Spinal cord (tissue), 10 donors: ENCODE measurements around the gene ZMIZ2. TPM values are rescaled to one million over a fixed set of nuclear protein-coding genes. Genes with fewer than 3 reads are reported as not detected.
A peak's percentile ranks its signal among the peaks of the same experiment; 100 is the strongest.
"Not testable (repeated sequence)": the region's sequence is repeated elsewhere in the genome, so short reads cannot be mapped to it uniquely, and the experiment has no call there.

ENCODE experiments used
- DNase-seq, 6 donors: peaks; one replicate each; pipeline versions ENCODE4 v3.0.0 to v3.0.0-alpha.2; 2013 to 2015; ENCODE audit warnings: low spot score in 6 of 6, low read depth in 4 of 6
- H3K27ac ChIP-seq: one replicate; pipeline ENCODE4 v1.5.1; 2013; ENCODE audit warnings: low read depth, low read length, control low read depth
- H3K27me3 ChIP-seq: one replicate; pipeline ENCODE4 v1.6.1; 2013; ENCODE audit warnings: low read length; ENCODE audit not compliant: control insufficient read depth, insufficient read depth
- H3K36me3 ChIP-seq: one replicate; pipeline ENCODE4 v1.6.1; 2013; ENCODE audit warnings: low read length; ENCODE audit not compliant: control insufficient read depth, insufficient read depth
- H3K4me1 ChIP-seq: one replicate; pipeline ENCODE4 v1.6.1; 2013; ENCODE audit warnings: low read length; ENCODE audit not compliant: control insufficient read depth, insufficient read depth
- H3K4me3 ChIP-seq: one replicate; pipeline ENCODE4 v1.5.1; 2013; ENCODE audit warnings: low read depth, low read length, control low read depth
- H3K9me3 ChIP-seq: one replicate; pipeline ENCODE4 v1.6.1; 2013; ENCODE audit warnings: low read length; ENCODE audit not compliant: control insufficient read depth, insufficient read depth
- WGBS: methylation state at CpG from one replicate; pipeline ENCODE4 v1.1.5; 2013; ENCODE audit warnings: missing lambda C conversion rate; ENCODE audit not compliant: insufficient coverage; 5-methylcytosine and 5-hydroxymethylcytosine counted together
- polyA plus RNA-seq, 2 donors: library from polyadenylated mRNA; unstranded; fragments of 120-200 nt; gene quantifications; one replicate each; pipeline ENCODE4 v1.2.1, GENCODE V29; 2013; ENCODE audit not compliant: insufficient read length in 2 of 2
- total RNA-seq, 2 donors: library from RNA; depleted of rRNA in 1 of 2; stranded (reverse); fragments of 120-200 nt in 1 of 2; fragments of >200 nt in 1 of 2; gene quantifications; one replicate each; pipeline versions ENCODE4 v1.2.3 to v1.2.4, GENCODE V29; 2013 to 2014
- donor health status: healthy.

Gene ZMIZ2
- total and polyA plus RNA-seq, 4 donors = 11.6 to 137 (median 63.5) TPM

DNA sequence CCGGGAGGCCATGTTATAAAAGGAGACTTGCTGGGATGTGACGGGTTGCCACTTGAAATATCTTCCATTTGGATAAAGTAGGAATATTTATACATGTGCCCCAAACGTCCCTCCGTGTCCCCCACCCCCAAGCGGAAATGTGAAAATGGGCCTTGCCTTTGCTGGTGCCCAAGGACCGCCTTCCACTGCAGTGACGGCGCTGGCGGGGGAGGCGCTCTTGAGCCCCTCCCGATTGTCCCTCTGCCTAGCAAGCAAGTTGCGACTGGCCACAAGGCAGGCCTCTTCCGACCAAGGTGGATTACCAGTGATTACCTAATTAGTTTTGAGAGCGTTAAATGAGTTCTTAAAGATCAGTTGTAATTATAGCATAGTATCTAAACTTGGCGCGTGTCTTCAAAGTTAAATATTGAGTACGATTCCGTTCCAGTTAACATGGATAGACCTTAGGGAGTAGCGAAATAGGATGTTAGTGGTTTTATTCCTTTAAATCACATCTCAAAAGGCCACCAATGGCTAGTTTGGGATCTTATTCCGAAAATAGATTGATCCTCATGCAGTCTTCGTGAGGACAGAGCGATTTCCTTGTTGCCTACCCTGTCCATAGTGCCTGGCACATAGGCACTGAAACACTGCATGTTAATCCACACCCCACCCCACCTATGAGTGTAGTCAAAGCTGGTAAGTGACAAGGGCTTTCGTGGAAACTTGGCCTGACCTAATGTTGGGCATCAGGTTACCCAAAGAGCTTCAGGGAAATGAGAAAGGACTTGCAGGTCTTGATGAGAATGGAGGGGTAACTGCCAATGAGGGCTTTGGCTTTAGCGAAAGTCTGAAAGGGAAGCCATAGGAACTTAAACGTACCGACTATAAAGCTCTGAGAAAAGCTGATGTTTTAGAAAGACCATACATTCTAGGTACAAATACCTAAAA, 48.9 kb downstream of the ZMIZ2 start:
- 0% methylated on average over 12 of the region's 26 CpGs for WGBS
- Histone ChIP-seq H3K4me1 (peaks cover 18% of the 10 kb centered on the region), H3K9me3 (no peaks in the 10 kb centered on the region), H3K27me3 (no peaks in the 10 kb centered on the region), H3K27ac (peak overlapping the region; percentile 99), H3K4me3 (peak overlapping the region; percentile 97), H3K36me3 (peaks cover 26% of the 10 kb centered on the region)
- DNase-seq = peak; percentile 60 to 93 (median 72)

DNA sequence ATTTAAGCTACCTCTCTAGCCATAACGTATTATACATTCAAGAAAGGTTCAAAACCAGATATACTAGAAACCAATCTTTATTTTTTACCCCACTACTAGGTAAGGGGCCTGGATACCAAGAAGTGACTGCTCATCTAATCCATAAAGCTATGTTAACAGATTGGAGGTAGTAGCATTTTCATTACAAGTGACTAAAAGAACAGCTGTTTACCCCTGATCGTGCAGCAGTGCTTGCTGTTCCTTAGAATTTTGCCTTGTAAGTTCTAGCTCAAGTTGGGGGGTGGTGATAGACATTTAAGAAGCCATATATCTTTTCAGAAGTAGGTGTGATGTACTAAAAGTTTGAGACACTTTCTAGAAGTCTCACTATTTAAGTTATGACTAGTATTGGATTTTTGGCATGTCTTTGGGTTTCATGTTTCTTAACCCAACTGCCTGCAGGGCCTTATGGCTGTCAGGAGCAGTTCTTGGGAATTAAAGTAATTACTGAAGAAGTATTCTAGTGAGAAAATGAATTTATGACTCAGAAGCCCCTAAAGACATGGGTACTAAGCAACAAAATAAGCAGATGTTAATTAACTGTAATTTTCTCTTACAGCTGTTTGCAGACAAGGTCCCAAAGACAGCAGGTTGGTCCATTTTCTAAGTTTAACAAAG, 50.1 kb downstream of the ZMIZ2 start:
- Histone ChIP-seq H3K36me3 (peaks cover 38% of the 10 kb centered on the region), H3K4me1 (peaks cover 18% of the 10 kb centered on the region), H3K27me3 (no peaks in the 10 kb centered on the region), H3K9me3 (no peaks in the 10 kb centered on the region), H3K27ac (no peak overlapping the region), H3K4me3 (peak overlapping the region; percentile 97)
- no CpG with 5 or more reads among the region's 2 CpGs for WGBS
- peak in 1 of 6 donors; percentile 59 for DNase-seq

DNA sequence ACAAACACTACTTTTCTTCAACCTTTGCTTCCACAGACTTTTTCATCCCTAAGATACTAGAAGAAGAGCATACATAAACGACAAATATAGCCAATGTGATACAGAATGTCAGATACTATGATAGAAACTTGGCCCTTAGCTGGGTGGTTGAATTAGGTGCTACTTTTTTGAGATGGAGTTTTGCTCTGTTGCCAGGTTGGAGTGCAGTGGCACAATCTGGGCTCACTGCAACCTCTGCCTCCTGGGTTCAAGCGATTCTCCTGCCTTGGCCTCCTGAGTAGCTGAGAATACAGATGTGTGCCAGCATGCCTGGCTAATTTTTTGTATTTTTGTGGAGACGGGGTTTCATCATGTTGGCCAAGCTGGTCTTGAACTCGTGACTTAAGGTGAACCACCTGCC, 51.3 kb downstream of the ZMIZ2 start:
- 97% methylated on average over 3 of the region's 4 CpGs for WGBS
- peaks cover 50% of the 10 kb centered on the region for H3K36me3 ChIP-seq
- no peaks in the 10 kb centered on the region for H3K27me3 ChIP-seq
- no peak for DNase-seq
- no peak overlapping the region for H3K4me3 ChIP-seq
- H3K27ac ChIP-seq = no peak overlapping the region
- no peaks in the 10 kb centered on the region for H3K9me3 ChIP-seq
- H3K4me1 ChIP-seq = peaks cover 18% of the 10 kb centered on the region

DNA sequence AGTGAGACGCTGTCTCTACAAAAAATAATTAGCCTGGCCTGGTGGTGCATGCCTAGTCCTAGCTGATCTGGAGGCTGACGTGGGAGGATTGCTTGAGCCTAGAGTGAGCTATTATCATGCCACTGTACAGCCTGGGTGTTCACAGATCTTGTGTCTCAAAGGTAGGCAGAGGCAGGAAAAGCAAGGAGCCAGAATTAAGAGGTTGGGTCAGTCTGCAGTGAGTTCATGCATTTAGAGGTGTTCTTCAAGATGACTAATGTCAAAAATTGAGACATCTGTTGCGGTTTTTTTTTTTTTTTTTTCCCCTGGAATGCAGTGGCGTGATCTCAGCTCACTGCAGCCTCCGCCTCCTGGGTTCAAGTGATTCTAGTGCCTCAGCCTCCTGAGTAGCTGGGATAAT, 53.2 kb downstream of the ZMIZ2 start:
- Histone ChIP-seq H3K4me1 (peaks cover 8% of the 10 kb centered on the region), H3K27ac (no peak overlapping the region), H3K36me3 (peaks cover 63% of the 10 kb centered on the region), H3K4me3 (no peak overlapping the region), H3K9me3 (no peaks in the 10 kb centered on the region), H3K27me3 (no peaks in the 10 kb centered on the region)
- no peak for DNase-seq
- 95% methylated on average over 4 of the region's 5 CpGs for WGBS

DNA sequence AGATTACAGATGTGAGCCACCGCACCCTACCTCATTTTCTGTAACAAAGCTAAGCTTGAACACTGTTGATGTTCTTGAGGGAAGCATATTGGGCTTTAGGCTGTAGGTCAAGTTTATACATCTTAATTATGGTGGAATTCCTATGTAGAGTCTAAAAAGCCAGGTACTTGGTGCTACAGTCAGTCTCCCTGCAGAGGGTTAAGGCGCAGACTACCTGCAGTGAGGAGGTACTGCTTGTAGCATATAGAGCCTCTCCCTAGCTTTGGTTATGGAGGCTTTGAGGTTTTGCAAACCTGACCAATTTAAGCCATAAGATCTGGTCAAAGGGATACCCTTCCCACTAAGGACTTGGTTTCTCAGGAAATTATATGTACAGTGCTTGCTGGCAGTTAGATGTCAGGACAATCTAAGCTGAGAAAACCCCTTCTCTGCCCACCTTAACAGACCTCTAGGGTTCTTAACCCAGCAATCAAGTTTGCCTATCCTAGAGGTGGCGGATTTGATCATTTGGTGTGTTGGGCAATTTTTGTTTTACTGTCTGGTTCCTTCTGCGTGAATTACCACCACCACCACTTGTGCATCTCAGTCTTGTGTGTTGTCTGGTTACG, 53.9 kb downstream of the ZMIZ2 start:
- WGBS = no CpG with 5 or more reads among the region's 5 CpGs
- Histone ChIP-seq H3K9me3 (no peaks in the 10 kb centered on the region), H3K4me3 (no peak overlapping the region), H3K27ac (no peak overlapping the region), H3K4me1 (peaks cover 8% of the 10 kb centered on the region), H3K27me3 (no peaks in the 10 kb centered on the region), H3K36me3 (peaks cover 63% of the 10 kb centered on the region)
- no peak for DNase-seq

DNA sequence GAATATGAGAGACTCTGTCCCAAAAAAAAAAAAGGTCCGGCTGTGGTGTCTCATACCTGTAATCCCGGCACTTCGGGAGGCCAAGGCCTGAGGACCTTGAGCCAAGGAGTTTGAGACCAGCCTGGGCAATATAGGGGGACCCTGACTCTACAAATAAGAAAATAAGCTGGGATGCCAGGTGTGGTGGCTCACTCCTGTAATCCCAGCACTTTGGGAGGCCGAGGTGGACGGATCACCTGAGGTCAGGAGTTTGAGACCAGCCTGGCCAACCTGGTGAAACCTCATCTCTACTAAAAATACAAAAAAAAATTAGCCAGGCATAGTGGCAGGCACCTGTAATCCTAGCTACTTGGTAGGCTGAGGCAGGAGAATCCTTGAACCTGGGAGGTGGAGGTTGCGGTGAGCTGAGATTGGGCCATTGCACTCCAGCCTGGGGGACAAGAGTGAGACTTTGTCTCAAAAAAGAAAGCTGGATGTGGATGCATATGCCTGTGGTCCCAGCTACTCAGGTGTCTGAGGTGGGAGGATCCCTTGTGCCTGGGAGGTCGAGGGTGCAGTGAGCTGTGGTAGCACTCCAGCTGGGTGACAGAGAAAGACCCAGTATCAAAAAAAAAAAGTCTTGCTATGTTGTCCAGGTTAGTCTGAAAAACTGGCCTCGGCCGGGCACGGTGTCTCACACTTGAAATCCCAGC, 55.3 kb downstream of the ZMIZ2 start:
- not testable (repeated sequence) for H3K4me1 ChIP-seq, DNase-seq, H3K27ac ChIP-seq, H3K4me3 ChIP-seq, H3K9me3 ChIP-seq, H3K27me3 ChIP-seq
- H3K36me3 ChIP-seq = peaks cover 63% of the 10 kb centered on the region
- WGBS = 95% methylated on average over 7 of the region's 10 CpGs

DNA sequence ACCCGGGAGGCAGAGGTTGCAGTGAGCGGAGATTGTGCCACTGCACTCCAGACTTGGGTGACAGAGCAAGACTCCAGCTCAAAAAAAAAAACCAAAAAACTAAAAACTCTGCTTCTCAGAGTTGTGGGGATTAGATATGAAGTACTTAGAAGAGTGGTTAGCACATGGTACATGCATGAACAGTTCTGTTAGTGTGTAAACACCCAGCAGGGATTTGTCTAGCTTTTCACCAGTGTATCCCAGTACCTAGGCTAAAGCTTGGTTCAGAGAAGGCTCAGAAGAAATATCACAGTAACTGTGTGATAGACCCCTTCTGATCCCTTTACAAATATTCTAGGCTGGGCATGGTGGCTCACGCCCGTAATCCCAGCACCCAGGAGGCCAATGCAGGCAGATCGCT, 57.3 kb downstream of the ZMIZ2 start:
- Histone ChIP-seq H3K27me3 (no peaks in the 10 kb centered on the region), H3K4me1 (no peaks in the 10 kb centered on the region), H3K4me3 (no peak overlapping the region), H3K9me3 (no peaks in the 10 kb centered on the region), H3K27ac (no peak overlapping the region), H3K36me3 (peaks cover 48% of the 10 kb centered on the region)
- WGBS = 100% methylated on average over 2 of the region's 5 CpGs
- DNase-seq = no peak

DNA sequence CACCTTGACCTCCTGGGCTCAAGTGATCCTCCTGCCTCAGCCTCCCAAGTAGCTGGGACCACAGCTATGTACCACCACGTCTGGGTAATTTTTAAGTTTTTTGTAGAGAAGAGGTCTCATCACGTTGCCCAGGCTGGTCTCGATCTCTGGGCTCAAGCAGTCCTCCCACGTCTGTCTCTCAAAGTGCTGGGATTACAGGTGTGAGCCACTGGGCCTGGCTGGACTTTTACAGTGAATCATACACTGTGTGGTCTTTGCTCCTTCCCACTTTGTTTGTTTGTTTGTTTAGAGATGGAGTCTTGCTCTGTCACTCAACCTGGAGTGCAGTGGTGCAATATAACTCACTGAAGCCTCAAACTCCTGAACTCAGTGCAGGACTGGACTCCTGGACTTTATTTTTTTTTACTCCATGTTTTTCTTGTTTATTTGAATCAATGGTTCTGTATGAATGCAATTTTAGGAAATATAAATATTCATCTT, 60.3 kb downstream of the ZMIZ2 start:
- H3K27ac ChIP-seq = no peak overlapping the region
- no peaks in the 10 kb centered on the region for H3K4me1 ChIP-seq
- H3K4me3 ChIP-seq = no peak overlapping the region
- DNase-seq = no peak
- 89% methylated on average over 4 of the region's 4 CpGs for WGBS
- H3K9me3 ChIP-seq = no peaks in the 10 kb centered on the region
- H3K27me3 ChIP-seq = no peaks in the 10 kb centered on the region
- H3K36me3 ChIP-seq = peaks cover 30% of the 10 kb centered on the region

DNA sequence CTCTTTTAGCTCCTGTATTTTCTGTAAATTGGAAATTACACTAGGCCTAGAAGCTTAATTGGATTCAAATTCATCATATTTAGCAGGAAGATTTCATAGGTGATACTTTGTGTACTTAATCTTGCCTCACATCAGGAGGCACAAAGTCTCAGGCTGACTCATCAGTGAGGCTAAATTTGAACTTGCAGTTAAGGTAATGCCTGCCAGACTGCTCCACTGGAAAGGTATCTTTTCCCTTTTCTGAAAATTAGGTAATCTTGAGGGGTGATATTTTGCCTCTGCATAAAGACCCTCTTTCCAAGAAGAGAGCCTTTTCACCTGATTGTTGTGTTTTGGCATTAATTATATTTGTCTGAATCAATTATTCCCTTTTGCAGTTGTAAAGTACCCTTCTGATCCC, 62.4 kb downstream of the ZMIZ2 start:
- Histone ChIP-seq H3K9me3 (no peaks in the 10 kb centered on the region), H3K27me3 (no peaks in the 10 kb centered on the region)
- DNase-seq = no peak

More for the DNA sequence above, 62.4 kb downstream of the ZMIZ2 start:
- peaks cover 10% of the 10 kb centered on the region for H3K36me3 ChIP-seq
- H3K27ac ChIP-seq = no peak overlapping the region
- H3K4me3 ChIP-seq = no peak overlapping the region
- H3K4me1 ChIP-seq = no peaks in the 10 kb centered on the region
